Ishikawa (cell line): ENCODE data around the gene TRDMT1.

Experiments
- CEBPB ChIP-seq: IDR thresholded peaks from 2 replicates; pipeline ENCODE4 v1.6.1; 2012
- CREB1 ChIP-seq: IDR thresholded peaks from 2 replicates; pipeline ENCODE4 v1.6.1; 2012; ENCODE audit warnings: low read depth
- EGR1 ChIP-seq: IDR thresholded peaks from 2 replicates; pipeline ENCODE4 v1.6.1; 2012
- EP300 ChIP-seq: IDR thresholded peaks from 2 replicates; pipeline ENCODE4 v1.6.1; 2012; ENCODE audit warnings: borderline replicate concordance
- FOXM1 ChIP-seq: IDR thresholded peaks from 2 replicates; pipeline ENCODE4 v1.6.1; 2012; ENCODE audit warnings: low read depth, borderline replicate concordance
- MAX ChIP-seq: IDR thresholded peaks from 2 replicates; pipeline ENCODE4 v1.6.1; 2012
- NFIC ChIP-seq: IDR thresholded peaks from 2 replicates; pipeline ENCODE4 v1.6.1; 2012
- RAD21 ChIP-seq: IDR thresholded peaks from 2 replicates; pipeline ENCODE4 v1.6.1; 2012; ENCODE audit warnings: low read depth
- TAF1 ChIP-seq: IDR thresholded peaks from 2 replicates; pipeline ENCODE4 v1.6.1; 2012; ENCODE audit warnings: low read depth, mild to moderate bottlenecking
- TCF12 ChIP-seq: IDR thresholded peaks from 2 replicates; pipeline ENCODE4 v1.6.1; 2012; ENCODE audit warnings: low read depth
- TEAD4 ChIP-seq: IDR thresholded peaks from 2 replicates; pipeline ENCODE4 v1.6.1; 2012
- YY1 ChIP-seq: IDR thresholded peaks from 2 replicates; pipeline ENCODE4 v1.6.1; 2012; ENCODE audit warnings: low read depth
- ZBTB7A ChIP-seq: IDR thresholded peaks from 2 replicates; pipeline ENCODE4 v1.6.1; 2012; ENCODE audit warnings: low read depth
- TF ChIP-seq, protein P1 (sequence below): IDR thresholded peaks from 2 replicates; pipeline ENCODE4 v1.6.1; 2012; ENCODE audit warnings: low read depth, mild to moderate bottlenecking
- TF ChIP-seq, protein P2 (sequence below): IDR thresholded peaks from 2 replicates; pipeline ENCODE4 v1.6.1; 2012

TRDMT1 gene

DNA sequence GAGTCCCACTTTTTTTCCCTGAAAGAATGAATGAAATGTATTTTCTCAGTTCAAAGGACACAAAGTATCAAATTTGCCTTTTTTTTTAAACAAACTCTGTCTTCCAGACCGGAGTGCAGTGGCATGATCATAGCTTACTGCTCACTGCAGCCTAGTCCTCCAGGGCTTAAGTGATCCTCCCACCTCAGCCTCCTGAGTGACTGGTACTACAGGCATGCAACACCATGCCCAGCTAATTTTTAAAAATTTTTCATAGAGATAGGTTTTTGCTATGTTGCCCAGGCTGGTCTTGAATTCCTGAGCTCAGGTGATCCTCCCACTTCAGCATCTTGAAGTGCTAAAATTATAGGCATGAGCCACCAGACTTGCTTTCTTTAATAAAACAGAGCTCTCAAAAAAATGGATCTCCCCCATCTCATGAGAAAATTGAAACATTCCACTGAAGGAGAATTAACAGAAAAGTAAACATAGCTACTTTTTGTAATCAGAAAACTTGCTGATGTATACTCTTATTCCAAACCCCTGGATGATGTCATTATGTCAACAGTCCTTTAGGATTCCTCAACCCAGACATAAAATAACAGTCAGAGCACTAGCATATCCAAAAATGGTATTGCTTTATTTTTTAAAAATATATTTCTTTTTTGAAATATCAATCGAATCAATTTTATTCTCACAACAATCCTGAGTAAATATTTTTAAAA lies 12.3 kb upstream of the TRDMT1 start:
- no peak for TF ChIP-seq TCF12
- no peak for TF ChIP-seq YY1
- TF ChIP-seq, protein P1, sequence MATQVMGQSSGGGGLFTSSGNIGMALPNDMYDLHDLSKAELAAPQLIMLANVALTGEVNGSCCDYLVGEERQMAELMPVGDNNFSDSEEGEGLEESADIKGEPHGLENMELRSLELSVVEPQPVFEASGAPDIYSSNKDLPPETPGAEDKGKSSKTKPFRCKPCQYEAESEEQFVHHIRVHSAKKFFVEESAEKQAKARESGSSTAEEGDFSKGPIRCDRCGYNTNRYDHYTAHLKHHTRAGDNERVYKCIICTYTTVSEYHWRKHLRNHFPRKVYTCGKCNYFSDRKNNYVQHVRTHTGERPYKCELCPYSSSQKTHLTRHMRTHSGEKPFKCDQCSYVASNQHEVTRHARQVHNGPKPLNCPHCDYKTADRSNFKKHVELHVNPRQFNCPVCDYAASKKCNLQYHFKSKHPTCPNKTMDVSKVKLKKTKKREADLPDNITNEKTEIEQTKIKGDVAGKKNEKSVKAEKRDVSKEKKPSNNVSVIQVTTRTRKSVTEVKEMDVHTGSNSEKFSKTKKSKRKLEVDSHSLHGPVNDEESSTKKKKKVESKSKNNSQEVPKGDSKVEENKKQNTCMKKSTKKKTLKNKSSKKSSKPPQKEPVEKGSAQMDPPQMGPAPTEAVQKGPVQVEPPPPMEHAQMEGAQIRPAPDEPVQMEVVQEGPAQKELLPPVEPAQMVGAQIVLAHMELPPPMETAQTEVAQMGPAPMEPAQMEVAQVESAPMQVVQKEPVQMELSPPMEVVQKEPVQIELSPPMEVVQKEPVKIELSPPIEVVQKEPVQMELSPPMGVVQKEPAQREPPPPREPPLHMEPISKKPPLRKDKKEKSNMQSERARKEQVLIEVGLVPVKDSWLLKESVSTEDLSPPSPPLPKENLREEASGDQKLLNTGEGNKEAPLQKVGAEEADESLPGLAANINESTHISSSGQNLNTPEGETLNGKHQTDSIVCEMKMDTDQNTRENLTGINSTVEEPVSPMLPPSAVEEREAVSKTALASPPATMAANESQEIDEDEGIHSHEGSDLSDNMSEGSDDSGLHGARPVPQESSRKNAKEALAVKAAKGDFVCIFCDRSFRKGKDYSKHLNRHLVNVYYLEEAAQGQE: no peak
- no peak for TF ChIP-seq RAD21
- TF ChIP-seq MAX: no peak
- no peak for TF ChIP-seq EGR1
- no peak for TF ChIP-seq TEAD4

GRCh38 chr10:17212802-17213221 lies 11.3 kb upstream of the TRDMT1 start:
- TF ChIP-seq, protein P1: no peak
- TF ChIP-seq CEBPB: no peak
- TF ChIP-seq NFIC: no peak
- TF ChIP-seq CREB1: no peak
- no peak for TF ChIP-seq EGR1
- no peak for TF ChIP-seq MAX
- TF ChIP-seq TCF12: no peak
- no peak for TF ChIP-seq ZBTB7A
- no peak for TF ChIP-seq EP300
- no peak for TF ChIP-seq FOXM1
- no peak for TF ChIP-seq YY1
- no peak for TF ChIP-seq TAF1
- TF ChIP-seq, protein P2, sequence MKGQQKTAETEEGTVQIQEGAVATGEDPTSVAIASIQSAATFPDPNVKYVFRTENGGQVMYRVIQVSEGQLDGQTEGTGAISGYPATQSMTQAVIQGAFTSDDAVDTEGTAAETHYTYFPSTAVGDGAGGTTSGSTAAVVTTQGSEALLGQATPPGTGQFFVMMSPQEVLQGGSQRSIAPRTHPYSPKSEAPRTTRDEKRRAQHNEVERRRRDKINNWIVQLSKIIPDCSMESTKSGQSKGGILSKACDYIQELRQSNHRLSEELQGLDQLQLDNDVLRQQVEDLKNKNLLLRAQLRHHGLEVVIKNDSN: no peak
- no peak for TF ChIP-seq TEAD4
- no peak for TF ChIP-seq RAD21

GRCh38 chr10:17210361-17210760 lies 8.9 kb upstream of the TRDMT1 start:
- TF ChIP-seq MAX (no peak), CREB1 (no peak)
- TF ChIP-seq, protein P2: no peak

GRCh38 chr10:17209881-17210280 lies 8.4 kb upstream of the TRDMT1 start:
- TF ChIP-seq, protein P2: no peak
- TF ChIP-seq CREB1: no peak

DNA sequence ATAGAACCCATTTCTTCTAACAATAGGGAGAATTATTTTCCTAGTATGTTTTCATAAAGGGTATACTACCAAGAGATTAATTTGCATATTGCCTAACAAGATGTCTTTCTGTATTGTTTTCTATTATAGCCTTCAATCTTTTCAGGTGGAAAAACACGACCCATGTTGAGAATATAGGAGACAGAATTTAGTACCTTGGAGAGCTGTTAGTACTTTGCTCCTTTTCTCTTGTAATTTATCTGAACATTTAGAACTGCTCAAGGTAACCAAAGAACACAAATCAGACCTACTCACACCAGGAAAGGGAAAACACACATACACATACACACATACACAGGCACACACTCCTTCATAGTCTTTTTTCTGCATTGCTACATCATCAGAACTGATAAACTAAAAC lies 7.8 kb upstream of the TRDMT1 start:
- TF ChIP-seq TAF1 (no peak), NFIC (no peak), EGR1 (no peak), RAD21 (no peak), CEBPB (no peak), ZBTB7A (no peak), YY1 (no peak), EP300 (no peak), CREB1 (no peak)
- TF ChIP-seq, protein P1: no peak
- TF ChIP-seq, protein P2: no peak
